Type B pancreatic cell (in vitro differentiated cells): ENCODE measurements around the gene ESR2. TPM values are rescaled to one million over a fixed set of nuclear protein-coding genes. Genes with fewer than 3 reads are reported as not detected.
"Not testable (repeated sequence)": the region's sequence is repeated elsewhere in the genome, so short reads cannot be mapped to it uniquely, and the experiment has no call there.

Experiments
- DNase-seq: peaks from one replicate; pipeline ENCODE4 v3.0.0; 2021; ENCODE audit warnings: mixed read lengths; ENCODE audit not compliant: unreplicated experiment; ENCODE audit errors: extremely low spot score
- H3K27ac Mint-ChIP-seq: 2 replicates; pipeline ENCODE4 v1.8.0; 2021; ENCODE audit warnings: mild to moderate bottlenecking, mixed read lengths
- H3K27me3 Mint-ChIP-seq: 2 replicates; pipeline ENCODE4 v1.8.0; 2021; ENCODE audit warnings: mixed read lengths
- H3K36me3 Mint-ChIP-seq: 2 replicates; pipeline ENCODE4 v1.8.0; 2021; ENCODE audit warnings: mixed read lengths
- H3K4me1 Mint-ChIP-seq: one replicate; pipeline ENCODE4 v1.8.0; 2021; ENCODE audit warnings: mixed read lengths; ENCODE audit not compliant: unreplicated experiment
- H3K4me3 Mint-ChIP-seq: 2 replicates; pipeline ENCODE4 v1.8.0; 2021; ENCODE audit warnings: mild to moderate bottlenecking, mixed read lengths
- H3K9me3 Mint-ChIP-seq: 2 replicates; pipeline ENCODE4 v1.8.0; 2021; ENCODE audit warnings: mixed read lengths
- CTCF ChIP-seq: fragments of 200-600 bp; sonication (generic); conservative IDR thresholded peaks from 2 replicates; pipeline ENCODE4 v1.5.0; 2021; ENCODE audit warnings: antibody characterized with exemption, mild to moderate bottlenecking
- total RNA-seq: library from RNA; stranded (reverse); gene quantifications from 2 replicates; pipeline ENCODE4 v1.2.1, GENCODE V29; 2021; ENCODE audit warnings: low replicate concordance

Gene ESR2
- total RNA-seq, 1 donor from 2014 or later: 0.53 TPM

GRCh38 chr14:64215274-64215673 is 78.9 kb downstream of the ESR2 start:
- Mint-ChIP-seq H3K27me3 (no peaks in the 10 kb centered on the region), H3K36me3 (peaks cover 39% of the 10 kb centered on the region), H3K27ac (no peak overlapping the region), H3K4me3 (no peak overlapping the region), H3K9me3 (no peaks in the 10 kb centered on the region), H3K4me1 (peaks cover 5% of the 10 kb centered on the region)
- DNase-seq: no peak
- TF ChIP-seq CTCF: no peak

- peaks cover 39% of the 10 kb centered on the region for H3K36me3 Mint-ChIP-seq
- no peak overlapping the region for H3K4me3 Mint-ChIP-seq
- no peaks in the 10 kb centered on the region for H3K9me3 Mint-ChIP-seq
- peaks cover 5% of the 10 kb centered on the region for H3K4me1 Mint-ChIP-seq
- no peaks in the 10 kb centered on the region for H3K27me3 Mint-ChIP-seq
- DNase-seq: no peak
- no peak for TF ChIP-seq CTCF
- H3K27ac Mint-ChIP-seq: peak overlapping the region; percentile 98
These were observed 80.2 kb downstream of the ESR2 start for GRCh38 chr14:64213853-64214570.

GRCh38 chr14:64213086-64213485 is 81.1 kb downstream of the ESR2 start:
- H3K4me1 Mint-ChIP-seq: peaks cover 5% of the 10 kb centered on the region
- no peak for DNase-seq
- no peak for TF ChIP-seq CTCF
- H3K36me3 Mint-ChIP-seq: peaks cover 36% of the 10 kb centered on the region
- peak overlapping the region; percentile 55 for H3K4me3 Mint-ChIP-seq
- H3K9me3 Mint-ChIP-seq: no peaks in the 10 kb centered on the region
- H3K27me3 Mint-ChIP-seq: no peaks in the 10 kb centered on the region
- peak overlapping the region; percentile 98 for H3K27ac Mint-ChIP-seq

- H3K4me3 Mint-ChIP-seq: no peak overlapping the region
- peaks cover 35% of the 10 kb centered on the region for H3K36me3 Mint-ChIP-seq
These were observed 81.5 kb downstream of the ESR2 start for GRCh38 chr14:64212666-64213065.

GRCh38 chr14:64210912-64211311 is 83.3 kb downstream of the ESR2 start:
- H3K9me3 Mint-ChIP-seq, DNase-seq, H3K4me1 Mint-ChIP-seq, H3K27me3 Mint-ChIP-seq, H3K27ac Mint-ChIP-seq, H3K4me3 Mint-ChIP-seq: not testable (repeated sequence)
- H3K36me3 Mint-ChIP-seq: peaks cover 28% of the 10 kb centered on the region

More at GRCh38 chr14:64212666-64213065, 81.5 kb downstream of the ESR2 start:
- peak overlapping the region; percentile 98 for H3K27ac Mint-ChIP-seq
- no peaks in the 10 kb centered on the region for H3K9me3 Mint-ChIP-seq
- TF ChIP-seq CTCF: no peak
- DNase-seq: no peak
- H3K4me1 Mint-ChIP-seq: peaks cover 5% of the 10 kb centered on the region
- H3K27me3 Mint-ChIP-seq: no peaks in the 10 kb centered on the region

- Mint-ChIP-seq H3K9me3 (no peaks in the 10 kb centered on the region), H3K27me3 (no peaks in the 10 kb centered on the region), H3K4me1 (peaks cover 12% of the 10 kb centered on the region), H3K4me3 (no peak overlapping the region), H3K27ac (no peak overlapping the region), H3K36me3 (peaks cover 22% of the 10 kb centered on the region)
- TF ChIP-seq CTCF: no peak
- no peak for DNase-seq
These were observed 84.0 kb downstream of the ESR2 start for GRCh38 chr14:64210216-64210615.
